K562 (cell line): ENCODE measurements around the gene LAPTM5. TPM values are rescaled to one million over a fixed set of nuclear protein-coding genes. Genes with fewer than 3 reads are reported as not detected.
A peak's percentile ranks its signal among the peaks of the same experiment; 100 is the strongest.

Experiments used
- ATF4 ChIP-seq: fragments of 450-650 bp; formaldehyde crosslinking; IDR thresholded peaks from 2 replicates; pipeline ENCODE4 v1.4.0; 2022; ENCODE audit warnings: mild to moderate bottlenecking, moderate library complexity
- E2F5 ChIP-seq: sonication (generic); formaldehyde crosslinking; IDR thresholded peaks from 2 replicates; pipeline ENCODE4 v1.8.0; 2022; ENCODE audit warnings: mild to moderate bottlenecking, missing genetic modification reagents
- ELF4 ChIP-seq: fragments of 450-650 bp; formaldehyde crosslinking; IDR thresholded peaks from 2 replicates; pipeline ENCODE4 v1.4.0; 2022; ENCODE audit warnings: missing genetic modification characterization
- FIP1L1 ChIP-seq: fragments of 200-400 bp; formaldehyde crosslinking; IDR thresholded peaks from 2 replicates; pipeline ENCODE4 v1.6.1; 2018; ENCODE audit warnings: mild to moderate bottlenecking, low read depth, low read length; ENCODE audit not compliant: poor library complexity, severe bottlenecking
- FOXO4 ChIP-seq: fragments of 450-650 bp; formaldehyde crosslinking; IDR thresholded peaks from 2 replicates; pipeline ENCODE4 v1.4.0; 2020; ENCODE audit warnings: mild to moderate bottlenecking, moderate library complexity
- HDGF ChIP-seq: fragments of 450-650 bp; IDR thresholded peaks from 2 replicates; pipeline ENCODE4 v1.6.1; 2016
- HIVEP1 ChIP-seq: fragments of 250-450 bp; sonication (Bioruptor Pico); IDR thresholded peaks from 2 replicates; pipeline ENCODE4 v1.4.0; 2020; ENCODE audit warnings: mild to moderate bottlenecking
- HMGN3 ChIP-seq: IDR thresholded peaks from 2 replicates; pipeline ENCODE4 v1.6.1; 2011; ENCODE audit warnings: borderline replicate concordance, low read depth, mild to moderate bottlenecking, mixed read lengths, low read length; ENCODE audit not compliant: insufficient read length; ENCODE audit errors: extremely low read depth
- IRF2 ChIP-seq: sonication (generic); formaldehyde crosslinking; IDR thresholded peaks from 2 replicates; pipeline ENCODE4 v1.8.1; 2022; ENCODE audit warnings: mild to moderate bottlenecking, missing genetic modification reagents
- JUN ChIP-seq, 2 experiments: sonication (generic) in 1 of 2; formaldehyde crosslinking in 1 of 2; IDR thresholded peaks; 2 replicates each; pipeline versions ENCODE4 v1.6.1 to v1.8.0; 2012 to 2022; ENCODE audit warnings: borderline replicate concordance in 2 of 2, mild to moderate bottlenecking in 2 of 2, improper control_type of control experiment in 1 of 2, low read depth in 1 of 2, low read length in 1 of 2, missing genetic modification reagents in 1 of 2
- LCOR ChIP-seq: sonication (generic); formaldehyde crosslinking; IDR thresholded peaks from 2 replicates; pipeline ENCODE4 v1.8.0; 2022; ENCODE audit warnings: mild to moderate bottlenecking, missing genetic modification reagents
- MTA2 ChIP-seq: fragments of 450-650 bp; IDR thresholded peaks from 2 replicates; pipeline ENCODE4 v1.6.1; 2016; ENCODE audit warnings: low read depth
- NCOR1 ChIP-seq: fragments of 450-650 bp; IDR thresholded peaks from 2 replicates; pipeline ENCODE4 v1.6.1; 2016; ENCODE audit warnings: mild to moderate bottlenecking, moderate library complexity
- RBFOX2 ChIP-seq: fragments of 200-400 bp; formaldehyde crosslinking; IDR thresholded peaks from 2 replicates; pipeline ENCODE4 v1.6.1; 2017; ENCODE audit warnings: low read depth, mild to moderate bottlenecking, low read length, moderate library complexity
- RBM34 ChIP-seq: fragments of 200-400 bp; formaldehyde crosslinking; IDR thresholded peaks from 2 replicates; pipeline ENCODE4 v1.6.1; 2018; ENCODE audit warnings: low read length, borderline replicate concordance; ENCODE audit not compliant: insufficient read depth
- SRF ChIP-seq, 2 experiments: fragments of 250-450, 450-650 bp in 1 of 2; sonication (Bioruptor Pico) in 1 of 2; sonication (generic) in 1 of 2; formaldehyde crosslinking; IDR thresholded peaks; 2 replicates each; pipeline versions ENCODE4 v1.5.0 to v1.5.1; 2020 to 2022; ENCODE audit warnings: mild to moderate bottlenecking in 1 of 2, missing genetic modification reagents in 1 of 2
- TCF3 ChIP-seq: sonication (generic); formaldehyde crosslinking; IDR thresholded peaks from 2 replicates; pipeline ENCODE4 v1.4.0; 2020; ENCODE audit warnings: mild to moderate bottlenecking, missing genetic modification reagents
- XRCC5 ChIP-seq: fragments of 200-400 bp; formaldehyde crosslinking; IDR thresholded peaks from 2 replicates; pipeline ENCODE4 v1.6.1; 2017; ENCODE audit warnings: low read depth, mild to moderate bottlenecking, low read length
- ZKSCAN3 ChIP-seq: fragments of 250-450 bp; sonication (Bioruptor Pico); IDR thresholded peaks from 2 replicates; pipeline ENCODE4 v1.4.0; 2020
- ZNF121 ChIP-seq: sonication (generic); formaldehyde crosslinking; conservative IDR thresholded peaks from 2 replicates; pipeline ENCODE4 v1.8.0; 2022; ENCODE audit warnings: missing genetic modification reagents
- ZNF165 ChIP-seq: fragments of 250-450 bp; sonication (Bioruptor Pico); IDR thresholded peaks from 2 replicates; pipeline ENCODE4 v1.4.0; 2020; ENCODE audit warnings: borderline replicate concordance
- ZNF24 ChIP-seq: fragments of 450-650 bp; IDR thresholded peaks from 2 replicates; pipeline ENCODE4 v1.6.1; 2016
- ZNF324 ChIP-seq: fragments of 250-450 bp; sonication (Bioruptor Pico); IDR thresholded peaks from 2 replicates; pipeline ENCODE4 v1.4.0; 2020; ENCODE audit warnings: mild to moderate bottlenecking
- ZNF785 ChIP-seq: fragments of 250-450 bp; sonication (Bioruptor Pico); IDR thresholded peaks from 2 replicates; pipeline ENCODE4 v1.4.0; 2020; ENCODE audit warnings: mild to moderate bottlenecking
- polyA plus RNA-seq, 8 experiments: library from polyadenylated mRNA; depleted of rRNA in 4 of 8; stranded (reverse) in 5 of 8; unstranded in 3 of 8; fragments of >200 nt; fragmentation: Nextera tagmentation in 2 of 8; fragmentation: Illumina TruSeq in 1 of 8; extraction: Ambion mirVana in 2 of 8; extraction: Trizol in 1 of 8; gene quantifications; 2 replicates each; pipeline versions ENCODE4 v1.2.1 to v1.2.3, GENCODE V29; 2011 to 2014; ENCODE audit warnings: inconsistent platforms in 1 of 8, missing spikeins in 1 of 8
- total RNA-seq, 7 experiments: library from RNA; depleted of rRNA in 6 of 7; stranded (reverse); fragments of >200 nt in 6 of 7; fragmentation: Illumina TruSeq in 2 of 7; extraction: Trizol in 2 of 7; gene quantifications; 2 replicates each; pipeline versions ENCODE4 v1.2.1 to v1.2.3, GENCODE V29; 2011 to 2021; ENCODE audit warnings: low replicate concordance in 1 of 7

The LAPTM5 gene
- total and polyA plus RNA-seq, 9 of the 15 experiments (the other 6 are each of a cell fraction or from before 2014, with no cell fraction given), result 2.4 to 47.3 (median 20.3) TPM

- TF ChIP-seq FOXO4 (CRISPR knock-in tag) (peak; percentile 37; the same call in 1 of the 2 replicates), ELF4 (CRISPR knock-in tag) (peak; percentile 74), HIVEP1 (CRISPR knock-in tag) (peak; percentile 71; the same call in 1 of the 2 replicates), JUN (IDR thresholded peaks at IDR 0.05; ENCODE audit: borderline replicate concordance, low read depth, low read length) (no peak), JUN (CRISPR knock-in tag; IDR thresholded peaks at IDR 0.05; ENCODE audit: borderline replicate concordance) (no peak), ZNF785 (no peak), SRF (CRISPR knock-in tag; IDR thresholded peaks at IDR 0.05) (0 out of 4 replicates have a peak, but pooled peaks of 1 of the 2 experiments have one; percentile 44), NCOR1 (no peak), HMGN3 (peak; percentile 21), ZKSCAN3 (0 out of 2 replicates have a peak, but pooled peaks have one; percentile 50), ZNF24 (peak; percentile 46; the same call in 1 of the 2 replicates), TCF3 (peak; percentile 26), LCOR (CRISPR knock-in tag) (no peak), RBM34 (no peak), HDGF (no peak), XRCC5 (no peak), ZNF121 (no peak), ZNF165 (CRISPR knock-in tag) (peak; percentile 92), FIP1L1 (no peak), ATF4 (peak; percentile 69; the same call in 1 of the 2 replicates), MTA2 (no peak), ZNF324 (CRISPR knock-in tag) (peak; percentile 65; the same call in 1 of the 2 replicates), RBFOX2 (peak; percentile 23), IRF2 (CRISPR knock-in tag) (no peak), E2F5 (CRISPR knock-in tag) (0 out of 2 replicates have a peak, but pooled peaks have one; percentile 12)
These were observed 19.7 kb upstream of the LAPTM5 start (continued) for GRCh38 chr1:30777060-30777903.
